H1 (cell line): Measurements from ENCODE around the gene PPP6C. TPM values are rescaled to one million over a fixed set of nuclear protein-coding genes. Genes with fewer than 3 reads are reported as not detected.

Source experiments
- ASH2L ChIP-seq: fragments of 200-600, 300-600 bp; sonication (generic); IDR thresholded peaks from one replicate; pipeline ENCODE4 v1.7.1; 2017; ENCODE audit warnings: low read length
- BACH1 ChIP-seq: IDR thresholded peaks from 2 replicates; pipeline ENCODE4 v1.6.1; 2012; ENCODE audit warnings: low read length, improper control_type of control experiment
- E2F6 ChIP-seq: IDR thresholded peaks from 2 replicates; pipeline ENCODE4 v1.6.1; 2012; ENCODE audit warnings: inconsistent platforms
- EGR1 ChIP-seq: IDR thresholded peaks from 2 replicates; pipeline ENCODE4 v1.6.1; 2011; ENCODE audit warnings: low read depth, low read length, borderline replicate concordance
- EP300 ChIP-seq, 2 experiments: IDR thresholded peaks; 1 replicate in 1 of 2; 2 replicates in 1 of 2; pipeline ENCODE4 v1.6.1; 2011 to 2012; ENCODE audit warnings: low read depth in 2 of 2, low read length in 2 of 2, mild to moderate bottlenecking in 2 of 2, borderline replicate concordance in 1 of 2, inconsistent platforms in 1 of 2, moderate library complexity in 1 of 2
- GABPA ChIP-seq: IDR thresholded peaks from 2 replicates; pipeline ENCODE4 v1.6.1; 2011; ENCODE audit warnings: mild to moderate bottlenecking, low read length, moderate library complexity, borderline replicate concordance; ENCODE audit not compliant: insufficient read depth
- HDAC2 ChIP-seq, 2 experiments: fragments of 300-600 bp in 1 of 2; sonication (generic) in 1 of 2; IDR thresholded peaks; 2 replicates each; pipeline ENCODE4 v1.6.1; 2011 to 2012; ENCODE audit warnings: low read depth in 2 of 2, low read length in 2 of 2, mild to moderate bottlenecking in 2 of 2, moderate library complexity in 2 of 2, borderline replicate concordance in 1 of 2, inconsistent platforms in 1 of 2
- JUN ChIP-seq: IDR thresholded peaks from 2 replicates; pipeline ENCODE4 v1.6.1; 2011; ENCODE audit warnings: low read depth, mild to moderate bottlenecking, improper control_type of control experiment, low read length
- MAX ChIP-seq: IDR thresholded peaks from 2 replicates; pipeline ENCODE4 v1.6.1; 2012; ENCODE audit warnings: inconsistent platforms
- NRF1 ChIP-seq: IDR thresholded peaks from 2 replicates; pipeline ENCODE4 v1.6.1; 2011; ENCODE audit warnings: mild to moderate bottlenecking, low read depth, low read length, improper control_type of control experiment
- POLR2A ChIP-seq, 2 experiments: IDR thresholded peaks; 1 replicate in 1 of 2; 2 replicates in 1 of 2; pipeline ENCODE4 v1.6.1; 2011; ENCODE audit warnings: low read depth in 2 of 2, low read length in 2 of 2, mild to moderate bottlenecking in 2 of 2; ENCODE audit errors: control extremely low read depth in 1 of 2
- POLR2AphosphoS5 ChIP-seq: IDR thresholded peaks from 2 replicates; pipeline ENCODE4 v1.6.1; 2011; ENCODE audit warnings: low read depth, low read length
- RBBP5 ChIP-seq: IDR thresholded peaks from 2 replicates; pipeline ENCODE4 v1.7.1; 2012; ENCODE audit warnings: low read depth, mild to moderate bottlenecking, inconsistent platforms, low read length, moderate library complexity, borderline replicate concordance
- SAP30 ChIP-seq: fragments of 300-600 bp; sonication (generic); IDR thresholded peaks from 2 replicates; pipeline ENCODE4 v1.7.1; 2012; ENCODE audit warnings: low read length, moderate library complexity, mild to moderate bottlenecking, inconsistent platforms; ENCODE audit not compliant: insufficient read depth, insufficient replicate concordance
- TAF7 ChIP-seq: optimal IDR thresholded peaks from 2 replicates; pipeline ENCODE3; 2011; ENCODE audit warnings: low read depth, mild to moderate bottlenecking, inconsistent platforms, low read length, moderate library complexity, borderline replicate concordance
- TBP ChIP-seq: IDR thresholded peaks from 2 replicates; pipeline ENCODE4 v1.6.1; 2011; ENCODE audit warnings: low read depth, low read length, improper control_type of control experiment
- USF2 ChIP-seq: IDR thresholded peaks from 2 replicates; pipeline ENCODE4 v1.6.1; 2011; ENCODE audit warnings: low read length, improper control_type of control experiment
- polyA plus RNA-seq, 7 experiments: library from polyadenylated mRNA; depleted of rRNA in 3 of 7; stranded (reverse) in 5 of 7; unstranded in 2 of 7; fragments of >200 nt in 5 of 7; fragments of 200-250 nt in 2 of 7; gene quantifications; 1 replicate in 5 of 7; 2 replicates in 1 of 7; 4 replicates in 1 of 7; pipeline versions ENCODE4 v1.2.1 to v1.2.3, GENCODE V29; 2011 to 2013; ENCODE audit warnings: missing spikeins in 2 of 7, mixed read lengths in 2 of 7
- total RNA-seq: library from RNA; stranded (reverse); fragmentation: NEBNext Ultra II Directional; extraction: Animal tissue kit (Norgen Biotek cat#: 25700); gene quantifications from 2 replicates; pipeline ENCODE4 v1.2.1, GENCODE V29; 2021
- TF ChIP-seq, protein P1 (sequence below): IDR thresholded peaks from 2 replicates; pipeline ENCODE4 v1.6.1; 2012; ENCODE audit warnings: low read length, inconsistent platforms

Gene PPP6C
- total and polyA plus RNA-seq, 2 of the 8 experiments (the other 6 are each of a cell fraction or from before 2014, with no cell fraction given), result 22.8 to 52.3 TPM

DNA sequence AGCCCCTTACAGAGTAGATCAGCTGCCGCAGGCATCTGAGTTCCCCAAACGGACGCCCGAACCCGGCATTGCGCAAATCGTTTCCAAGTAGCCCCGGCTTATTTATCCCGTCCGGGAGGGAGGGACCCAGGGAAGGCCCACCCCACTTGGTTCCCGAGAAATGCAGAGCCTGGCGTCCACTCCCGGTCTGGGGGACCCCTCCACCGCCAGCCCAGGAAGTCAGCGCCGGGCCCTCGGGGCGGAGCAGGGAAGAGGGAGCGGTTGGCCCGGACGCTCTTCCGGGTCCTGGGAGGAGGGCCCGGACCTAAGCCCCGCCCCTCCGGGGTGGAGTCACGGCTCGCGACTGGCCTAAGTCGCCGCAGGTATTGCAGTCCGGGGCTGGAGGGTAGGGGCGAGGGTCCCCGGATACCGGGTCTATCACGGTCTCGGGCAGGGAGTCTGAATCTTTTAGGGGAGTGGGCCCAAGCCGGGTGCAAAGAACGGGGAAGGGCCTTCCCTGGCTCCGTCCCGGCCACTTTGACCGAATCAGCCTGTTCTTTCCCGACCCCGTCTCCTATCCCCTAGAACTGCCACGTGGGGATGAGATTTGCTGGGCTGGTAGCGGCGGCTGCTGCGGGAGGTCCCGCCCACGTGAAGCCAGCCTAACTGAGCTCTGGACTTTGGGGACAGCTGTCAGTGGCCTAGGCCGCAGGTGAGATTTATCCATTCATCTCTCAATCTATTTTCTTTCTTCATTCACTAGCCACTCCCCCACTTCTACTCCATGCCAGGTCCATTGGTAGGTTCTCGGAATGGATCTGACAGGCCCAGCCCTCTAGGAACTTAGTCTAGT lies 10.8 kb upstream of the PPP6C start, which contains the start of gene RABEPK (continued):
- TF ChIP-seq TAF7 (peak; percentile 57), E2F6 (0 out of 2 replicates have a peak, but pooled peaks have one; percentile 18), EGR1 (no peak), POLR2A (IDR thresholded peaks at IDR 0.05; ENCODE audit: control extremely low read depth in 1 of 2, low read depth in 2 of 2, low read length in 2 of 2) (peak; percentile 72 to 91), POLR2AphosphoS5 (peak; percentile 90), USF2 (0 out of 2 replicates have a peak, but pooled peaks have one; percentile 39), ASH2L (peak; percentile 52), RBBP5 (0 out of 2 replicates have a peak, but pooled peaks have one; percentile 57), BACH1 (peak; percentile 30; the same call in 1 of the 2 replicates), GABPA (peak; percentile 63; the same call in 1 of the 2 replicates), MAX (peak; percentile 93), SAP30 (peak; percentile 97), NRF1 (no peak), JUN (no peak), HDAC2 (IDR thresholded peaks at IDR 0.05; ENCODE audit: borderline replicate concordance in 1 of 2, low read depth in 2 of 2, low read length in 2 of 2) (peak in 1 of 2 experiments; percentile 85; a peak in 1 of 4 replicates), TBP (peak; percentile 27; the same call in 1 of the 2 replicates), EP300 (IDR thresholded peaks at IDR 0.05; ENCODE audit: borderline replicate concordance in 1 of 2, low read depth in 2 of 2, low read length in 2 of 2) (no peak)
- TF ChIP-seq, protein P1, sequence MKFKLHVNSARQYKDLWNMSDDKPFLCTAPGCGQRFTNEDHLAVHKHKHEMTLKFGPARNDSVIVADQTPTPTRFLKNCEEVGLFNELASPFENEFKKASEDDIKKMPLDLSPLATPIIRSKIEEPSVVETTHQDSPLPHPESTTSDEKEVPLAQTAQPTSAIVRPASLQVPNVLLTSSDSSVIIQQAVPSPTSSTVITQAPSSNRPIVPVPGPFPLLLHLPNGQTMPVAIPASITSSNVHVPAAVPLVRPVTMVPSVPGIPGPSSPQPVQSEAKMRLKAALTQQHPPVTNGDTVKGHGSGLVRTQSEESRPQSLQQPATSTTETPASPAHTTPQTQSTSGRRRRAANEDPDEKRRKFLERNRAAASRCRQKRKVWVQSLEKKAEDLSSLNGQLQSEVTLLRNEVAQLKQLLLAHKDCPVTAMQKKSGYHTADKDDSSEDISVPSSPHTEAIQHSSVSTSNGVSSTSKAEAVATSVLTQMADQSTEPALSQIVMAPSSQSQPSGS, result no peak
